Coronary artery (tissue), 2 donors: ENCODE data around the gene ARSK.
A peak's percentile ranks its signal among the peaks of the same experiment; 100 is the strongest.

ENCODE experiments used
- DNase-seq: peaks from one replicate; pipeline ENCODE4 v3.0.0-alpha.2; 2017; ENCODE audit warnings: low spot score
- H3K27ac ChIP-seq, 2 donors: fragments of 200-600 bp; sonication (generic); one replicate each; pipeline ENCODE4 v1.5.1; 2016 to 2019
- H3K4me3 ChIP-seq: fragments of 200-600 bp; sonication (generic); 2 replicates; pipeline ENCODE4 v1.5.1; 2016; ENCODE audit warnings: mild to moderate bottlenecking, moderate library complexity
- TF ChIP-seq, protein P1 (sequence below): fragments of 200-600 bp; sonication (generic); IDR thresholded peaks from one replicate; pipeline ENCODE4 v1.5.1; 2019; ENCODE audit warnings: antibody characterized with exemption

Gene ARSK

GRCh38 chr5:95554647-95555548 lies at the start of gene ARSK, which contains the start of gene SKIC3:
TSS of gene ARSK (plus strand) at chr5:95555101. CDS start at chr5:95555279, 178 bp downstream.
TSS of gene SKIC3 (minus strand) at chr5:95554977. CDS start at chr5:95547150, 7,827 bp downstream.
- TF ChIP-seq, protein P1, sequence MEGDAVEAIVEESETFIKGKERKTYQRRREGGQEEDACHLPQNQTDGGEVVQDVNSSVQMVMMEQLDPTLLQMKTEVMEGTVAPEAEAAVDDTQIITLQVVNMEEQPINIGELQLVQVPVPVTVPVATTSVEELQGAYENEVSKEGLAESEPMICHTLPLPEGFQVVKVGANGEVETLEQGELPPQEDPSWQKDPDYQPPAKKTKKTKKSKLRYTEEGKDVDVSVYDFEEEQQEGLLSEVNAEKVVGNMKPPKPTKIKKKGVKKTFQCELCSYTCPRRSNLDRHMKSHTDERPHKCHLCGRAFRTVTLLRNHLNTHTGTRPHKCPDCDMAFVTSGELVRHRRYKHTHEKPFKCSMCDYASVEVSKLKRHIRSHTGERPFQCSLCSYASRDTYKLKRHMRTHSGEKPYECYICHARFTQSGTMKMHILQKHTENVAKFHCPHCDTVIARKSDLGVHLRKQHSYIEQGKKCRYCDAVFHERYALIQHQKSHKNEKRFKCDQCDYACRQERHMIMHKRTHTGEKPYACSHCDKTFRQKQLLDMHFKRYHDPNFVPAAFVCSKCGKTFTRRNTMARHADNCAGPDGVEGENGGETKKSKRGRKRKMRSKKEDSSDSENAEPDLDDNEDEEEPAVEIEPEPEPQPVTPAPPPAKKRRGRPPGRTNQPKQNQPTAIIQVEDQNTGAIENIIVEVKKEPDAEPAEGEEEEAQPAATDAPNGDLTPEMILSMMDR = no peak

DNA sequence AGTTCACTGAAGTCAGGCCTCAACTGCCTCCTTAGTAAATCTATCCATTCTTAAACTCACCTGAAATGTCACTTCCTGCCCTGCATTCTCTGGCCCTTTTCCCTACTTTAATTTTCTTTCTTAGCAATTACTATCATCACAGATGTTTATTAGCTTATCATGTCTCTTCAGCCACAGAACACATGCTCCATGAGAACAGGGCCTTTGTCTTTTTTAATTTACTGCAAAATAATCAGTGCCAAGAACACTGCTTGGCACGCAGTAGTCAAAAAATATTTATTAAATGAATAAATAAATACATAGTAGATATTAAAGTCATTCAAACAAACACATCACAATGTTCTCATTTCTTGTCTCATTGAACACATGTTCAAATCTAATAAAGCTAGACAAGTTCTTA lies 46.4 kb upstream of the ARSK start:
- Histone ChIP-seq H3K4me3 (no peak overlapping the region), H3K27ac (no peak overlapping the region)
- TF ChIP-seq, protein P1 = no peak
- no peak for DNase-seq

More at GRCh38 chr5:95554647-95555548, at the start of gene ARSK, which contains the start of gene SKIC3:
- peak; percentile 94 for DNase-seq
- Histone ChIP-seq H3K27ac (peak within 1 kb of the TSS; percentile 81 to 94), H3K4me3 (peak within 1 kb of the TSS; percentile 91)

DNA sequence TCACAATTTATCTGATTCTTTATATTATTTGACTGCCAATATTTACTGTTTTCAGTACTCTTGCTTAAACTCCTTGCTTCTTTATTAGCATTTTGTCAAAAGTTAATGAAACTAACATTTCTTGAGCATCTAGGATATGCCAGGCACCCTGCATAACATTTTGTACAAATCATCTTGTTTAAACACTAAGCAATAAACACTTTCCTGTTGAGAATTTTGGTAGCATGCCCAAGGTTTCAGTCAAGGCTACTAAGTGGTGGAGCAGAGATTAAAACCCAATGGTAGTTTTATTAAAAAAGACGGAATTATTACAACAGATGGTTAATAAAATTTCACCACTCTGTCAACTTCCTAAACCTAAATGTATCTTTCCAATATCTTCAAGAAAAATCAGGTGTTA lies 43.3 kb upstream of the ARSK start:
- TF ChIP-seq, protein P1 = no peak
- H3K27ac ChIP-seq = no peak overlapping the region
- H3K4me3 ChIP-seq = no peak overlapping the region
- DNase-seq = no peak

DNA sequence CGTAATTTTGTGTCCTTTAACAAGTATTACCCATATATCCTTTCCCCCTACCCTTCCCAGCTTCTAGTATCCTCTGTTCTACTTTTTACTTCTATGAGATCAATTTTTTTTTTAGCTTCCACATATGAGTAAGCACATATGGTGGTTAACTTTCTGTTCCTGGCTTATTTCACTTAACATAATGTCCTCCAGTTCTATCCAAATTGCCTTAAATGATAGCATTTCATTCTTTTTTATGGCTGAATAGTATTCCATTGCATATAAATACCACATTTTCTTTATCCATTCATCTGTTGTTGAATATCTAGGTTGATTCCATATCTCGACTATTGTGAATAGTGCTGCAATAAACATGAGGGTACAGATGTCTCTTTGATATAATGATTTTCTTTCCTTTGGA lies 36.5 kb upstream of the ARSK start:
- DNase-seq = no peak
- Histone ChIP-seq H3K27ac (no peak overlapping the region), H3K4me3 (no peak overlapping the region)
- TF ChIP-seq, protein P1 = no peak

GRCh38 chr5:95519151-95519550 lies 35.8 kb upstream of the ARSK start:
- TF ChIP-seq, protein P1 = no peak
- Histone ChIP-seq H3K27ac (no peak overlapping the region), H3K4me3 (no peak overlapping the region)
- no peak for DNase-seq

DNA sequence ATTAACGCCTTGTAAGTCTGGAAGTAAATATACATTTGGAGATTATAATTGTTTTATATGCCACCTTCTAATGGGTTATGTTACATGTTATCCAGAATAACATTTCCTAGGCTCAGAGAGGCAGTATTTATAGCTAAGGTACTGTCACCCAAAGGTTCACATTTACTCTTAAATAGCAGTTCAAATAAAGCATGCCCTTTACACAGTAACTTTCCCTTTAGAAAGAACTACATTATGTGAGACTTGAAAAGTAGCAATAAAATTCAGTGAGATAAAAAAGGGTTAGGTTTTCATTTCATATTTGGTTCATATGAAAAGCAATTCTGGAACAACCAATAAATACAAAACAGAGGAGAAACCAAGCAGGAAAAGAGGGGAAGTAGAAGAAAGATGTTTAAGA lies 35.2 kb upstream of the ARSK start:
- no peak overlapping the region for H3K27ac ChIP-seq
- DNase-seq = no peak

More for the DNA sequence above, 35.2 kb upstream of the ARSK start:
- TF ChIP-seq, protein P1 = no peak
- H3K4me3 ChIP-seq = no peak overlapping the region
